ENCODE results near the gene STAB2.
"Not testable (repeated sequence)": the region's sequence is repeated elsewhere in the genome, so short reads cannot be mapped to it uniquely, and the experiment has no call there.

Gene STAB2

GRCh38 chr12:103653568-103654173 lies 66.6 kb downstream of the STAB2 start:
- not testable (repeated sequence) for DNase-seq

- no peak for DNase-seq
Observed at GRCh38 chr12:103654816-103655215, 67.7 kb downstream of the STAB2 start.

DNA sequence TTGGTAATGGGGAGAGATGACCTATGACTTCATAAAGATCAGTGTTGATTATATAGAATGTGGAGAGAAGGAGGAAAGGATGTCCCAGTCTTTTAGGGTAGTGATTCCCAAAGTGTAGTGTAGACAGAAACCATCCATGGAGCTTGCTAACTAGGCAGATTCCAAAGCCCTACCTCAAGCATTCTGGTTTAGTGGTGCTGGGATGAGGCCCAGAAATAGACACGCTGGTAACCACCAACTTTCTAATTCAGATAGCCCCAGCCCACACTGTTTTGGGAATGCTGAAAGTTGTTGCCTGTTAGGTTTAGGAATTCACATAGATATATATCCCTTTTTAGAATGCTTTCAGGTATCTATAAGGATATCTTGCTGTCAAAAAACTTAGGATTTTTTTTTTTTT lies 69.2 kb downstream of the STAB2 start:
- no peak for DNase-seq

DNA sequence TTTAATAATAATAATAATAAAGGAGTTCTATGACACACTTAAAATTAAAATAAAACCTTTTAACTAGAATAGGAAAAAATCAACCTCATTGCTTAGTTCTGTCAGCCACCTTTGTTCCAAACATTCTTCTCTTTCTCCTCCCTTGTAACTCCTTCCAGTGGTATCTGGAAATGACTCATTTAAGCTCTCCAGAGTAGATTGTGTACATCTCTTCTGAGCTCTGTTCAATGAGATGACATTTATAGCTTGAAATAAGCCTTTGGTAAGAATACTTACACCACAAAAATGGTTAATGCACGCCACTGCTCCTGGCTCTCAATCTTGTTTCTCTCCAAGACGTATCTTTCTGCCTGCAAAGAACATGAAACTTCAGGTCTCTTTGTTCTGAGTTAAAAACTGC lies 70.3 kb downstream of the STAB2 start:
- no peak for DNase-seq

DNA sequence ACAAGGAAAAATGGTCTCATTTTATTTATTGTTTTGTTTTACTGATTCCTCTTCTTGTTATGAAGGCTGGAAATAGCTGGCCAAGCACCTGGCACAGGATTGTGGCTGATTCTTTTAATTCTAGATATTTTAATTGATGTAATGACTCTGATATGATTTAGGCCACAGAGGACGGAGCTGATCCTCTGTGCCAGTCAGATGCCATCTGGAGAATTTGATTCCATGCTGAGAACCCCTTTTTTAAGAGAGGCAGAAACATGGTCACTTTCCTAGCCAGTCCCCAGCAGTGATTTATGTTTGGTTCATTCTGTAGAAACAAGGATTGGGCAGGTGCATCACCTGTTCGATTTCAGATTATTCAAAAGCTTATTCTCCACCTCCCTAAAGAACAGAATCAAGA lies 77.6 kb downstream of the STAB2 start:
- no peak for DNase-seq

- no peak for DNase-seq
Observed at GRCh38 chr12:103665971-103666370, 78.9 kb downstream of the STAB2 start.

DNA sequence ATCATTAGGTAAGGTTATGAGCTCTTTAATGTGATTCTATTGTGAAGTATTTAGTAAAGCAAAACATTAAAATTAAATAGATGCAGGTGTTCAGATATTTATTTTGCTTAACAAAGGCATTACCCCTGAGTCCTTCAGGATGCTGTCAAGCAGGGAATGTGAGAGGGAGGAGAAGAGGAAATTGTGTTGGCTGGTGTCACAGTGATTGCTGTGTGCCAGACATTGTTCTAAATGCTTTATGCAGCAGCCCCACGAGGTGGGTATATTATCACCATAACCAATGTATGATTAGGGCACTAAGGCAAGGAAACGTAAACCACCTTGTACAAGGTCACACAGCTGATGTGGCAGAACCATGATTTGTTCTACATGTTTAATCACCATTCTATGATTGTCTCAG lies 80.1 kb downstream of the STAB2 start:
- DNase-seq, result no peak

DNA sequence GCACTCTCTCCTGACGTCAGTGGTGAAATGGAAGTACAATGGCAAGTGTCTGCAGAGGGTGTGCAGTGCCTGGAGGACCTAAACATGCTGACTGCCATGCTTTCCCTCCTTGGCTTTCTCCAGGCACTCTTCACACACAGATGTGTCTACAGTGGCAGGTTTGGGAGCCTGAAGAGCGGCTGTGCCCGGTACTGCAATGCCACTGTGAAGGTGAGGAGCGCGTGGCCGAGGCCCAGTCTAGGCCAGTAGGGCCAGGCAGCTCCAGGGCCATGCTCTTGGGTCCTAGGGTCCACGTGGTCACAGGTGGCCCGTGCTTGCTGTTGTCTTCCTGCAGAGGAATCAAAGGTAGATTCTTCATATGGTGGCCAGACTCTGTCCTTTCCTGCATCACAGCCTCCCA lies 81.4 kb downstream of the STAB2 start:
- DNase-seq, result no peak

DNA sequence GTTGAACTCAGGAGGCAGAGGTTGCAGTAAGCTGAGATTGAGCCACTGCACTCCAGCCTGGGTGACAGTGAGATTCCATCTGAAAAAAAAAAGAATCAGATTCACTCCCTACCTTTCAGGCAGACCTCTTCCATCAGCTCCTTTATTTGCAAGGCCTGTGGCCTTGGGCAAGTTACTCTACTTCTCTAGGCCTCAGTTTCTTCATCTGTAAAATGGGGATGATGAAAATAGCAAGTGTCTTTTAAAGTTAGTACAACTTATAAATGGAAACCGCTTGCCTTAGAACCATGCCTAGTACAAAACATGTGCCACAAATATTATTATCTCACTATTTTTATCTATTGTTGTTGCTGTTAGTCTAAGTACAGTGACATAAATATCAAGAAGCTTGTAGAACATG lies 84.3 kb downstream of the STAB2 start:
- no peak for DNase-seq

GRCh38 chr12:103672401-103673119 lies 85.5 kb downstream of the STAB2 start:
- no peak for DNase-seq

DNA sequence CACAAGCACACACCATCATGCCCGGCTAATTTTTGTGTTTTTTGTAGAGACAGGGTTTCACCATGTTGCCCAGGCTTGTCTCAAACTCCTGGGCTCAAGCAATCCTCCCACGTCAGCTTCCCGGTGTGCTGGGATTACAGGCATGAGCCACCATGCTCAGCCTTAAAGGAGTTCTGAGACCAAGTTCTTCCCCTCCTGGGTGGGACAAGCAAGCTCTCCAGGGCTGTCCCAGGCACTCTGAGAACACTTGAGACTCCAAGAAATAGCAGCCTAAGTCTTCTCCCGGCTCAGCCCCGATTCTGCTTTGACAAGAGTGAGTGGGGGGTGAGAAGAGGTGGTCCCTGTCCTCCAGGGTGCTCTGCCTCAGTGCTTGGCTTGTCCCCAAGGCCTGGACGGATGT lies 86.4 kb downstream of the STAB2 start:
- DNase-seq, result no peak

DNA sequence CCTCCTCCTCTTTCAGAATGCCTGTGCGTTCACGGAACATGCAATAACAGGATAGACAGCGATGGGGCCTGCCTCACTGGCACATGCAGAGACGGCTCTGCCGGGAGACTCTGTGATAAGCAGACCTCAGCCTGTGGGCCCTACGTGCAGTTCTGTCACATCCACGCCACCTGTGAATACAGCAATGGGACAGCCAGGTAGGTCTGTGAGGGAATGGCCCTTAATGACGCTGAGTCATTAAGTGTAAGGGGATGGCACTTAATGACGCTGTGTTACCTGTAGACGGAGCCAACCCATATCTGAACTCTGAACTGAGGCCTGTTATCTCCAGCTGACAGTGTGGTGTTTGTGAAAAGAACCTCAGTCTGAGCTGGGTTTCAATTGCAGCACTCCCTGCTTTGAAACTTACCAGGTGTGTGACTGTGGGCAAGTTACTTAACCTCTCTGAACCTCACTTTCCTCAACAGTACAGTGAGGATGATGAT lies 86.9 kb downstream of the STAB2 start:
- DNase-seq, result no peak

- DNase-seq, result no peak
Observed at GRCh38 chr12:103676893-103677292, 89.8 kb downstream of the STAB2 start.

- DNase-seq, result no peak
Observed at GRCh38 chr12:103677341-103677740, 90.3 kb downstream of the STAB2 start.

DNA sequence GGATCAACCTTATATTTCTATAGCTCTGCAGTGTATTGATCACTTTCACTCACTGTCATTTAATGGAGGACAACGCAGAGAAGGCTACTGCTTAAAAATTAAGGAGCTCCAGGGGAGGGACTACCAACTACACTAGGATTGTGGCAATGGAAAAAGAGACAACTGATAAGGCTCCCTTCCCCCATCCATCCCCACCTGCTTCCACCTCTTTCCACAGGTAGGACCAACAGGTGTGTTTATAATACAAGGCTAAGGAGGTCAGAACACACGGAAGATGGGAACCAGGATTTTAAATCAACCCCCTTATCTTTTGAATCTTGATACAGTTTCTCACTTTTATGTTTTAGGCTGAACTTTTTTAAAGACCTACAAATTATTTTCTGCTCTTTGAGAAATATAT lies 90.8 kb downstream of the STAB2 start:
- DNase-seq, result no peak

DNA sequence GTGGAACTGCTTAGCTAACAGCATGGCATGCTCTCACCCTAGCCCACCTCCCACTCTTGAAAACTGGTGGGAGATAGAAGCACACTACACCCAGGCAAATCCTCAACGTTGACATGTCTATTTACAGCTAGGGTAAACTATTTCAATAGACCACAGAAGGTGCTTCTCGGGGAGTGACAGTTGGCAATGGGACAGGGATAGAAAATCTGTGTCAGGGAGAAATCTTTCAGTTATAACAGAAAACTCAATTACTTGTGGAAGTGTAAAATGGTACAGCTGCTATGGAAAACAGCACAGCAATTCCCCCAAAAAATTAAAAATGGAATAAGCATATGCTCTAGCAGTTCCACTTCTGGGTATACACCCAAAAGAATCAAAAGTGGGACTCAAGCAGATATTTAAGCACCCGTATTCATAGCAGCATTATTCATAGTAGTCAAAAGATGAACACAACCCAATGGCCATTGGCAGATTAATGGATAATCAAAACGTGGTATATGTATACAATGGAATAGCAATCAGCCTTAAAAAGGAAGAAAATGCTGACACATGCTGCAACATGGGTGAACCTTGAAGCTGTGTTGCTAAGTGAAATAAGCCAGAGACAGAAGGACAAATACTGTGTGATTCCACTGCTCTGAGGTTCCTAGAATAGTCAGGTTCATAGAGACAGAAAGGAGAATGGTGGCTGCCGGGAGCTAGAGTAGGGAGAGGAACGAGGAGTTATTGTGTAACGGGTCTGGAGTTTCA lies 92.5 kb downstream of the STAB2 start:
- no peak for DNase-seq

GRCh38 chr12:103680591-103681141 lies 93.6 kb downstream of the STAB2 start:
- peak; percentile 95 for DNase-seq

DNA sequence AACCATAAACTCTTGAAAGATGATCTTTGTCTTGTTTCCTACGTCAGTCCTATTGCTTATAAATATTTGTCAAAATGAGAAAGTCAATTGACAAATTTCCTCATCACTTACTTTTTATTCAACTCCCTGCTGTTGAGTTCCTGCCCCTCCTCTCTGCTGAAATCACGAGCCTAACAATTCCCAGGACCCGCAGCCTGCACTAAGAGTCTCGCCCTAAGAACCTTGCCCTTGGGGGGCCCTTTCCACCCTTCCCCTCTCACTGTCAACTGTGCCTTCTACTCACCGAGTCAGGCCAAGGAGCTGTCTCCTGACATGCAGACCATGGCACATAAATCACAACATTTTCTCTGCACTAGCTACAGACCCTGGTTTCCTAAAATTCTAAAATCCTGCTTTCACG lies 99.0 kb downstream of the STAB2 start:
- no peak for DNase-seq

GRCh38 chr12:103687253-103687652 lies 100.2 kb downstream of the STAB2 start:
- no peak for DNase-seq

DNA sequence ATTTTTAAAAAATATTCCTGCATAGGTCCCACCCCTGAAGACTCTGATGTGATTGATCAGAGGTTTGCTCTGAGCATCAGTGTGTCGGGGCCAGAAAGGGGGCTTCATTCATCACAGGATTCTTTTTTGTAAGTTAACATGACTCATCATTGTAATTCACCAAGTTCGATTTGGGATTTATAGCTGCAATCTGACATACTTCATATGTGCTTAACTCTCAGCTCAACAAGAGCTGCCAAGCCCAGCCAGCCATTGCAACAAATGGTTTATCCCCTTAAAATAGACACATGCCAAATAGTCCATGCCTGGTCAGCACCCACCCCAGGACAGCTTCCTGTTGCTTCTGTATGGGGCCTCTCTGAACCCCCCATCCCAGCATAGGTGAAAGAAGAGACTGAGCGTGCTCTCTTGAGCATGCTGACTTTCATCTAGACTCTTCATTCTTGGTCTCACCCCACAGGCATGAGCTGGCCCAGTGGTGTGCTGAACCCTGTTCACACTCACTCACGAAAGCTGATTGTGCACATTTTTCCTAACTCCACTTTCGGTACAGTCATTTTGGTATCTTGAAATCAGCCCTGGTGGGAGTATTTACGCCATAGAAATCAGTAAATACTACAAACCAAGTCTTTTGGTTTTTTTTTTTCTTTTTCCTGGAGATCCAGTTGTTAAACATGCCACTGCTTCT lies 101.4 kb downstream of the STAB2 start:
- DNase-seq, result no peak

DNA sequence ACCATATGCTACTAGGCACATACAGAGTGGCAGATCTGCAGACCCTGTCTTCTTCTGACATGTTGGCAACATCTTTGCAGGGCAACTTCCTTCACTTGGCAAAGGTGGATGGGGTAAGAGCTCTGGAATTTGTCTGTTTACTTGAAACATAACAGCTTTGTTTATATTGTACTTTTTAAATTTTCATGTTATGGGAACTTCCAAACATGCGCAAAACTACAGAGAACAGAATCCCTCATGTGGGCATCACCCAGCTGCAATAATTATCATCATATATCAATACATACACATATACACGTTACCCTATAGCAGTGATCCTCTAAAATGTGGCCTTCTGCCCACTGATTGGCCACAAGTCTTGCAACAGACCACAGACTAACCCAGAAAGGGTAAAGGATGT lies 103.4 kb downstream of the STAB2 start:
- DNase-seq, result no peak

DNA sequence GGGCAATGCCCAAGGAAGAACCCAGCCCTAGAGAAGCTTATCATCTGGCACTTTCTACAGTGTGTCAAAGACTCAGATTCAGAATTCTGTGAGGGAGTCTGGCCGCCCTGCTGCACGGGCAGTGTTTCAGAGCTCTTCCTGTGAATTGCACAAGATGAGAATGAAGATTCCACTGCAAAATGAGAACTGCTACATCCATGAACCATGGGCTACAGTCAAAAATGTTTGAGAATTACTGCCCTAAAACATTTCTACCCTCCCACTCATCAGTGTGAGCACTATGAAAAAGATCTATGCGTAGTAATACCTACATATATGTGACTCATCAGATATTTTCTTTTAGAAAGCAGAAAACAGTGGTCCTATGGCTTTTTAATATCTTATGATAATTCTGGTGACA lies 104.0 kb downstream of the STAB2 start:
- DNase-seq, result no peak

DNA sequence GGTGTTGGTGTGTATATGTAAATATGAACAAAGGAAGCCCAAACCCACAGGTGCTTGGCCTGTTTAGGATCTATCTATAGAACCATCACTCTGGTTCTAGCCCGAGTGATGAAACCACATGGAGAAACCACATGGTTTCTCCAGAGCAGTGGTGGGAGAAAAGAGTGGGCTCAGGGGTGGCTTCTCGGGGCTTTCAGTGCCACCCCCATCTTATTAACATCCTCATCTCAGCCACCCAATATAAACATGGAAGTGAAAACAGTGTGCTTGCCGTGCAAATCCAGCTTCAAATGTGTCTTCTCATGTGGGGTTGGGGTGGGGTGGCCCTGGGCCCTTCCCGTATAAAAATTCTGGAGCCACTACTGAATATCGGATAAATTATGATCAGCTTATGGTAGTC lies 109.0 kb downstream of the STAB2 start:
- DNase-seq, result no peak

All from NCI-H2171 (cell line).